ENCODE data around the gene PIWIL1. TPM values are rescaled to one million over a fixed set of nuclear protein-coding genes. Genes with fewer than 3 reads are reported as not detected.

PIWIL1 gene
- total RNA-seq, 4 donors from 2014 or later = 0.55 TPM; not detected in 3

DNA sequence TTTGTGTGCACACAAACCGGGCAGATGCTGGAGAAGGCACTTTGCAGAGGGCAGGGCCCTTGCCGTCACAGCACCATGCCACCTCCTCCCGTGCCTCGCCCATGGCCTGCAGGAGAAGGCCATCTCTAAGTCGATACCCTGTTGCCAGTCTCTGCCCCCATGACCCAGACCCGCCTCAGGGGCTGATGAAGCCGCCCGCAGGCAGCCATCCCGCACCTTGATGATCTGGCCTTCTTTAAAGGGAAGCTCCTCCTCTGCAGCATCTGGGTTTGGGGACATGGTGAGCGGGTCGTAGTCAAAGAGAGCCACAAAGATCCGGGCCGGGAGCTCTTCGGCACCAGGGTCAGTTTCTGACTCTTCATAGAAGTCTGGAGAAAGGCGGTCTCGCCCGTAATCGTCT, 76.2 kb downstream of the PIWIL1 start:
- in situ Hi-C loops (cut with MboI; ENCODE audit: low pct_ligation_motif_present in 1 of 4, low pct_unique_long_range_greater_than_20kb in 1 of 4, low sequenced_read_pairs in 3 of 4) = no loop called here
- Histone ChIP-seq H3K36me3 (no peaks in the 10 kb centered on the region), H3K4me3 (no peak overlapping the region), H3K27ac (no peak overlapping the region), H3K27me3 (no peaks in the 10 kb centered on the region), H3K9me3 (no peaks in the 10 kb centered on the region), H3K4me1 (no peaks in the 10 kb centered on the region)
- DNase-seq = no peak
- intact Hi-C loops (cut with DNase I; ENCODE audit: low total_unique reads) = no loop called here
- TF ChIP-seq POLR2A (IDR thresholded peaks at IDR 0.05) = no peak
- TF ChIP-seq, protein P1, sequence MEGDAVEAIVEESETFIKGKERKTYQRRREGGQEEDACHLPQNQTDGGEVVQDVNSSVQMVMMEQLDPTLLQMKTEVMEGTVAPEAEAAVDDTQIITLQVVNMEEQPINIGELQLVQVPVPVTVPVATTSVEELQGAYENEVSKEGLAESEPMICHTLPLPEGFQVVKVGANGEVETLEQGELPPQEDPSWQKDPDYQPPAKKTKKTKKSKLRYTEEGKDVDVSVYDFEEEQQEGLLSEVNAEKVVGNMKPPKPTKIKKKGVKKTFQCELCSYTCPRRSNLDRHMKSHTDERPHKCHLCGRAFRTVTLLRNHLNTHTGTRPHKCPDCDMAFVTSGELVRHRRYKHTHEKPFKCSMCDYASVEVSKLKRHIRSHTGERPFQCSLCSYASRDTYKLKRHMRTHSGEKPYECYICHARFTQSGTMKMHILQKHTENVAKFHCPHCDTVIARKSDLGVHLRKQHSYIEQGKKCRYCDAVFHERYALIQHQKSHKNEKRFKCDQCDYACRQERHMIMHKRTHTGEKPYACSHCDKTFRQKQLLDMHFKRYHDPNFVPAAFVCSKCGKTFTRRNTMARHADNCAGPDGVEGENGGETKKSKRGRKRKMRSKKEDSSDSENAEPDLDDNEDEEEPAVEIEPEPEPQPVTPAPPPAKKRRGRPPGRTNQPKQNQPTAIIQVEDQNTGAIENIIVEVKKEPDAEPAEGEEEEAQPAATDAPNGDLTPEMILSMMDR (IDR thresholded peaks at IDR 0.05) = no peak
- no peak for TF ChIP-seq POLR2AphosphoS5 (IDR thresholded peaks at IDR 0.05)
- TF ChIP-seq EP300 (IDR thresholded peaks at IDR 0.05; ENCODE audit: low read depth) = no peak
- 83 to 84% methylated on average over 7 to 18 of the region's 18 CpGs for WGBS, 2 donors (ENCODE audit: low coverage in 1 of 2)

DNA sequence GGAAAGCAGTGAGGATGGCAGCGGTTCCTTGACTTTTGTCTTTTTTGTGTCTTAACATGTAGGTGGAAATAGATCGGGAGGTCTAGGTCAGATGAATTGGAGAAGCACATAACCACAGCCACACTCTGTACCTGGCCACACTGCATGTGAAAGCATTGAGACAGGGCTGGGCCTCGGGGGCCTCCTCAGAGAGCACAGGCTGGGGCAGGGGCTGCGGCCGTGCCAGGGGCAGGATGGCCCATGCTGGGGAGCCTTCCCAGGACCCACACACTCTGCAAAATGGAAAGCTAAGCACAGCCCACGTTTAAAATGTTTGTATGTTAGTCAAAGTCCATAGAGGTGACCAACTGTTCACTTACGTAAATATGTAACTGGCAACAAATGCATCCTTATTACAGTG, 76.7 kb downstream of the PIWIL1 start:
- H3K27me3 ChIP-seq = no peaks in the 10 kb centered on the region
- TF ChIP-seq EP300 (IDR thresholded peaks at IDR 0.05; ENCODE audit: low read depth) = no peak
- TF ChIP-seq POLR2A (IDR thresholded peaks at IDR 0.05) = no peak
- TF ChIP-seq, protein P1 (IDR thresholded peaks at IDR 0.05) = no peak
- TF ChIP-seq POLR2AphosphoS5 (IDR thresholded peaks at IDR 0.05) = no peak
- intact Hi-C loops (cut with DNase I; ENCODE audit: low total_unique reads) (no loop called here), in situ Hi-C loops (cut with MboI; ENCODE audit: low pct_ligation_motif_present in 1 of 4, low pct_unique_long_range_greater_than_20kb in 1 of 4, low sequenced_read_pairs in 3 of 4) (no loop called here)
- H3K4me1 ChIP-seq = no peaks in the 10 kb centered on the region
- no peak overlapping the region for H3K4me3 ChIP-seq
- no peak for DNase-seq
- WGBS, 2 donors (ENCODE audit: low coverage in 1 of 2) = 77 to 80% methylated on average over 4 to 7 of the region's 7 CpGs
- H3K9me3 ChIP-seq = no peaks in the 10 kb centered on the region
- H3K36me3 ChIP-seq = no peaks in the 10 kb centered on the region
- H3K27ac ChIP-seq = no peak overlapping the region

DNA sequence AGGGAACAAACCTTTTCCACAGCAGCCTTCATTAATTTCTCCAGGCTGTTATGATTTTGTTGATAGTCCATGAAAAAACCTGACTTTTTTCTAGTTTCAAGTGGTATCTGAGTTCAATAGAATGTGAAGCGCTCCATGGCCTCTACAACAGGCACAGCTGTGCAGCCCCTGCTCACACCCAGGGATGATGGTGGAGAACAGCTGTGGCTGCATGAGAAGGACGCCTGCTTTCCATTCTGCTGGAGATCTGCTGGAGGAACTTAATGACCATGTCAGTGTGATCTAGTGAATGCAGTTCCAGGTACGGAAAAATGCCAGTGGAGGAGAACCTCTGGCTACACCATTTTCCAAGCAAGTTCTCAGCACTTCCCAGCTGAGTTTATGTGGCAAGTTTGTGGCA, 80.6 kb downstream of the PIWIL1 start:
- Histone ChIP-seq H3K27ac (no peak overlapping the region), H3K9me3 (no peaks in the 10 kb centered on the region), H3K4me1 (no peaks in the 10 kb centered on the region), H3K27me3 (no peaks in the 10 kb centered on the region), H3K36me3 (no peaks in the 10 kb centered on the region), H3K4me3 (no peak overlapping the region)
- TF ChIP-seq, protein P1 (IDR thresholded peaks at IDR 0.05) = no peak
- TF ChIP-seq POLR2AphosphoS5 (IDR thresholded peaks at IDR 0.05) = no peak
- no peak for TF ChIP-seq POLR2A (IDR thresholded peaks at IDR 0.05)
- no peak for TF ChIP-seq EP300 (IDR thresholded peaks at IDR 0.05; ENCODE audit: low read depth)
- DNase-seq = no peak
- intact Hi-C loops (cut with DNase I; ENCODE audit: low total_unique reads) = no loop called here
- in situ Hi-C loops (cut with MboI; ENCODE audit: low pct_ligation_motif_present in 1 of 4, low pct_unique_long_range_greater_than_20kb in 1 of 4, low sequenced_read_pairs in 3 of 4) = no loop called here
- WGBS, 2 donors (ENCODE audit: low coverage in 1 of 2) = 65 to 79% methylated on average over 3 of the region's 3 CpGs

DNA sequence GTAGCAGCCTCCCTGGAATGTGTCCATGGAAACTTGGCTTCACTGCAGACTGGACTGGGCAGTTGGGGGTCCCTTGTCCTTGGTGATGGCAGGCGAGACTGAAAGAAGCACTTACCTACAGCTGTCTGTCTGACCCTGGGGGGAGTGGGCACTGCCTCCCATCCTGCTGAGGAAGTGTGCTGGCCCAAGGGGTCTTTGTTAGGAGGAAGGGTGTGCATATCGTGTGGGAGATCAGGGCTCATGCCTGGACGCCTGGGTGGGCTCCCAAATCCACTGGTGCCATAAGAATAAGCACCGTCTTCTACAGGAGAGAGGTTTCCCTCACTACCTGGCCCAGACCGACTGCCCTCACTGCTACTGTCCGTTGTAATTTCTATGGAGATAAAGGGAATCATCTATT, 81.4 kb downstream of the PIWIL1 start:
- Histone ChIP-seq H3K4me3 (no peak overlapping the region), H3K9me3 (no peaks in the 10 kb centered on the region), H3K4me1 (no peaks in the 10 kb centered on the region), H3K27ac (no peak overlapping the region), H3K27me3 (no peaks in the 10 kb centered on the region), H3K36me3 (no peaks in the 10 kb centered on the region)
- DNase-seq = no peak
- intact Hi-C loops (cut with DNase I; ENCODE audit: low total_unique reads) = no loop called here
- WGBS, 2 donors (ENCODE audit: low coverage in 1 of 2) = 51 to 67% methylated on average over 3 to 6 of the region's 6 CpGs
- TF ChIP-seq POLR2A (IDR thresholded peaks at IDR 0.05) = no peak
- TF ChIP-seq, protein P1 (IDR thresholded peaks at IDR 0.05) = no peak
- TF ChIP-seq EP300 (IDR thresholded peaks at IDR 0.05; ENCODE audit: low read depth) = no peak
- no peak for TF ChIP-seq POLR2AphosphoS5 (IDR thresholded peaks at IDR 0.05)
- in situ Hi-C loops (cut with MboI; ENCODE audit: low pct_ligation_motif_present in 1 of 4, low pct_unique_long_range_greater_than_20kb in 1 of 4, low sequenced_read_pairs in 3 of 4) = no loop called here

Measured in transverse colon (tissue), 4 donors.